HG02623 (cell line): ENCODE measurements around the gene MB.

ENCODE experiments used
- ATAC-seq: cut with Tn5 transposase; IDR thresholded peaks from one replicate; pipeline ENCODE4 v1.9.1; 2021; ENCODE audit warnings: moderate library complexity; ENCODE audit not compliant: unreplicated experiment

The MB gene

DNA sequence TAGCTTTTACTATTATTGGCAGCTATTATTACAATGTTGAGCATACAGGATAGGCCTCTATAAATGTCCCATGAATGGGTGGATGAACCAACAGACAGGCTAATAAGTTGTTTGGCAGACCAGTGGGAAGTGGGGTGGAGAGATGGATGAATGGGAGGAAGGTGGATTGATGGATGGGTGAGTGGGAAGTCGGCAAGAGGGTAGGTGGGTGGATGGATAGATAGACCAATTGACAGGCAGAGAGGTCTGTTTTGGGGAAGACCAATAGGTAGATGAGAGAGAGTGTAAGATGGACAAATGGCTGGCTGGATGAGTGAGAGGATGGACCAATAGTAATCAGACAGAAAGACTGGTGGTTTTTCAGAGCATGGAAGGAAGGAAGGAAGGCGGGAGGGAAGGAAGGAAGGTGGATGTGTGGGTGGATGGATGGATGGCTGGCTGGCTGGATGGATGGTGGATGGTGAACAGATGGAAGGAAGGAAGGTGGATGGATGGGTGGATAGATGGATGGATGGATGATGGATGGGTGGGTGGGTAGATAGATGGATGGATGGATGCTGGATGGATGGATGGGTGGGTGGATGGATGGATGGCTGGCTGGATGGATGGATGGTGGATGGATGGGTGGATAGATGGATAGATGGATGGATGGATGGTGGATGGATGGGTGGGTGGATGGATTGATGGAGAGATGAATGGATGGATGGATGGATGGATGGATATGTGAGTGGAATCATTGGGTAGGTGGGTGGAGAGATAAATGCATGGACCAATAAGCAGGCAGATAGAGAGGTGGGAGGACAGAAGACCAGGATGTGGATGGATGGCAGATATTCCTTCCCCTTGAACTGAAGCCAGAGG, 39.1 kb downstream of the MB start:
- ATAC-seq = no peak

DNA sequence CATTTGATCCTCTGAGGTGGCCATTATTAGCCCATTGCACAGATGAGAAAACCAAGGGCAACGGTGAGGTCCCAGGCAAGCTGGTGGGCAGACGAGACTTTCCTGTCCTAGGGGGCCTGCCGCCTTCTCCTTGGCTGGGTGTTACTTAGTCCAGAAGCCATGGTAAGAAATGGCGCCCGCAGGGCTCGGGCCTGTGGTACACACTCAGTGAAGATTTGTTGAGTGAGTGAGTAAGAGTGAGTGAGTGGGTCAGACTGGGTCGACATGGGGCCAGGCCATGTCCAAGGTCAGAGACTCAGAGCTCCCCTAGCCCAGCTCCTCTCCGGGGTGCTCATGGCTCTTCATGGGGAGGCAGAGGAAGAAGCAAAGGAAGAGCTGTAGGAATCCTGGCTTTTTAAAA, 40.5 kb downstream of the MB start:
- ATAC-seq = no peak

DNA sequence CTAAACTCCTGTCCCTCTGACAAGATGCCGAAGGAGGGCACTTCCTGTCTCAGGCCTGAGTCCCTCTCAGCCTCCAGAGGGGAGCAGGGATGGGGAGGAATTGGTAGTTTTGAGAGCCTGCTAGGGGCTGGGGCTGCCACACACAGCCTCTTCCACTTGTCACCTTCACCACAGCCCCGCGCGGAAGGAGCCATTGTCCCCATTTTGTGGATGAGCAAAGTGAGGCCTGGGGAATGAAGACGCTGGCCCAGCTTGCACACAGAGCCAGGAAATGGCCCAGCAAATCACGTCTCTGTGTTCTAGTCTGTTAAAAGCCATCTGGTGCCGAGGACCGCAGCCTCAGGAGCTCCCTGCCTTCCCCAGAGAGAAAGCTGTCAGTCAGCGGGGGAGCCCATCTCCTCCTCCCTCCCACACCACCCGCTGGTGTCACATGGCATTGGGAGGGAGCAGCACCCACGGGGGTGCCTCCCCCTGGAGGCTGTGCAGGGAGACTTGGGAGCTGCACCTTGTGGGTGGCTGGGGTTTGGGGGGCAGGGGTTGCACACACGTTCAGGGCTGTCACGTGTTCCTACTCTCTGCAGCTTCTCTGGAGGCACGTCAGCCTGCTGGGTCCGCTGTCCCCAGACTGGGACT, 41.9 kb downstream of the MB start:
- ATAC-seq = no peak

DNA sequence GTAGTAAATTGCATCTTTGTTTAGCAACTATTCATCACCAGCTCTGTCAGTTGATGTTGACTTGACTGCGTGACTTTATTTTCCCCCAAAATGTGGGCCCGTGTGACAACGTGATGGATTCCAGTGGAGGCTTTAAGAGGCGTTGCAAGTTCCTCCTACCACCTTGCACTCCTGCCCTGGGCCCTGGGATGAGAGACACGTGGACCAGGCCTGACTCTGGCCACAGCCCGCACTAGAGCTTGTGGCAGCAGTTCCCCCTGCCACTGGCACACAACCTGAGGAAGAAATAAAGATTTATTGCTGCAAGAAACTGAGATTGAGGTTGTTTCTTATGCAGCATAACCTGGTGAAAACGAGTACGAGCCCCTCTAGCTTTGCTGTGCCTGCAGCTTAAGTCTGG, 44.6 kb downstream of the MB start:
- ATAC-seq = no peak

DNA sequence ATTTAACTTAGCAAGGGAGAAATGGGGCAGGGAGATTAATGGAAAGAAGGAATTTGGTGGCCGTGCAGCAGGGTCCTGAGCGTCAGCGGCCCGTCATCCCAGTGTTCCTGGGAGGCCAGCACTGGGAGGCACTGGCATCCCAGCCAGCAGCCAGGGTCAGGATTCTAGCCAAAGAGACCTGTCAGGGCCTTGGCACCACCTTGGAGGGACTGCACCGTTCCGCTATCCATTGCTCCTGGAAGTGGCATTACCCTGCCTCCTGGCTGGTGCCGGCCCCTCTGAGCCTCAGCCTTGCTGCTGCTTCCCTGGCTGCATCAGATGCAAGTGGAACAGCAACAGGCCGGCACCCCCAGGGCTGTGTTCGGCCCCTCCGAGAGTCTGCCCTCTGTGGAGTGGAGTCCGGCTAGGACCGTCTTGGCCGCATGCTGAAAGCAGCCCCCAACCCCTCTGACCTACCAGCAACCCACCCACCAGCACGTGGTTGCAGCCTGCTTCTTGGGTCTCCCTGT, 46.4 kb downstream of the MB start:
- ATAC-seq = no peak

DNA sequence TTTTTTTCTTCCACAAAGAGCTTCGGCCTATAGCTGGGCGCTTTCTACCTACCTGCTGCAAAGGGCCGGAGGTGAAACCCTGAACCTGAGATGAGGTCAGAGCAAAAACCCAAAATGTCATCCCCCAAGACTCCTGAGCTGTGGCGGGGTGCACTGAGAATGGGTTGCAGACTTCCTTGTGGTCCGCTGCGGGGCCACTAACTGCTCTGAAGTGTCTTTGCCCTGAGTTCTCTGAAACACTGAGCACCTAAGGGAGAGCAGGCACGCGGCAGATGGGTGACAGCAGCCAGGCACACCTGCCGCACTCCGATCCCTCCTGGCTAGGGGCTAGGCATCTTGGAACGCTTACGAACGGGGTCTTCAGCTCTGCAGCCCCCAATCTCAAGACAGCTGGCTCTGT, 47.2 kb downstream of the MB start:
- ATAC-seq = no peak

DNA sequence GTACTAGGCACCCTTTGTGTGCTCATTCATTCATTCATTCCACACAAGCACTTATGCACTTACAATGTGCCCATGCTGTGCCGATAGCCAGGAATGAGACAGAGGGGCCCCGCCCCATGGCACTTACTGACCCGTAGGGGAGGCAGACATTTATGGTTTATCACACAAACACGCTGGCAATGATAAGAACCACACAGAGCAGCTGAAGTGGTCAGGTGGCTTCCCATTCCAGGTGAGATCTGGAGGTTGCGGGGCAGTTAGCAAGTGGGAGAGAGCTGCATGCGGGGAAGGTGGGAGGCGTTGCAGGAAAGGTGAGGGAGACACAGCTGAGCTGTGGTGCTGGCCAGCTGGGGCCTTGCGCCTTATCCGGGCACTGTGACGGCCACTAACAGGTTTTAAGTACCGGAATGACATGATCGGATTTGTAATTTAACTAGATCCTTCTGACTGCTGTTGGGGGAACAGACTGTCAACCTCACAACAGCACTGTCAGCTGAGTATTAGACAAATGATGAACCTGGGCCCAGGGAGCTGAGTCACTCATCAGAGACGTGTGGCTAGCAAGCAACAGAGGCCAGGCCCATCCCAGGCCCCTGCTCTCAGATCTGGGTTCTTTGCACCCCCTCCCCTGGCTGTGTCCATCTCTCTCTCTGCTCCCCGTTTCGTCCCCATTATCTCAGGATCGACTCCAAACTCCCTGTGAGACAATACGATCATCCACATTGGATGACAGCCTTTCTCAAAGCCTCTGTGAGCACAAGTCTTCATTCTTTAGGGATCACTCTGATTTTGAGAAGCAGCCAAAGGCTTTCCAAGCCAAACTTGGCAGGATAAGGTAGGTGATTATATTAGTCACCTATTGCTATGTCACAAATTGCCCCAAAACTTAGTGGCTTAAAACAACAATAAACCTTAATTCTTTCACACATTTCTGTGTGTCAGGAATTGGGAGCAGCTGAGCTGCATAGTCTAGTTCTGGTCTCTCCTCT, 48.1 kb downstream of the MB start:
- ATAC-seq = no peak

DNA sequence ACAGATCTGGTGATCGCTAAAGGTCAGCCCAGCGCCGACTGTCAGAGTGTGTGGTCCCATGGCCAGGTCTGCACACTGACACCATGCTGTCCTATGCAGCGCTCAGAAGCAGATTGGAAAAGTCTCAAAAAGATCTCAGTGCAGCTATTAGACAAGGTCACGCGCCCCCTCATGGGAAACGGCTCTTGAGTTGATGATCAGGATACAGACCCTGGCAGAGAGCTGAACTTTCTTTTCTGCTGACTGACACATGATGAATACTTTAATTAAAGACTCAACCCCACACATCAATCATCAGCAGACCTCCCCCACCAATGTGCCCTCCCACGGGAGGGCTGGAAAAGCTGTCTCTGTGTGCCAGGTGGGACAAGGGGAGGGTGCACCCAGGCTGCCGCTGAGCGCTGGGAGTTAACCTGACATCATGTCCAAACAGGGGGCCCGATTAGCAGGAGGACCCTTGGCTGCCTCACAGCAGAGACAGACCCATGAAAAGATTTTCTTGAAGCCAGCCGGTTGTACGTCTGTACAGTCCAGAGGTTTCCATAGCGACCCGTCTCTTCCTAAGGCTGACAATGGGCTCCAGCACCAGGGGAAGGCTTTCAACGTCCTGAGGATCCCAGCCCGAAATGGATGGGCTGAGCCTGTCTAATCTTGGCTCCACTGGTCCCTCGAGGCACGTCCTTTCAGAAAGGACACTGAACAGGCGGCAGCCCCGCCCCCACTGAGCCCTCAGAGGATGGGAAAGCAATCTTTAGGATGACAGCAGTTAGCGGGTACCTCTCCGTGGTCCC, 49.6 kb downstream of the MB start:
- no peak for ATAC-seq

DNA sequence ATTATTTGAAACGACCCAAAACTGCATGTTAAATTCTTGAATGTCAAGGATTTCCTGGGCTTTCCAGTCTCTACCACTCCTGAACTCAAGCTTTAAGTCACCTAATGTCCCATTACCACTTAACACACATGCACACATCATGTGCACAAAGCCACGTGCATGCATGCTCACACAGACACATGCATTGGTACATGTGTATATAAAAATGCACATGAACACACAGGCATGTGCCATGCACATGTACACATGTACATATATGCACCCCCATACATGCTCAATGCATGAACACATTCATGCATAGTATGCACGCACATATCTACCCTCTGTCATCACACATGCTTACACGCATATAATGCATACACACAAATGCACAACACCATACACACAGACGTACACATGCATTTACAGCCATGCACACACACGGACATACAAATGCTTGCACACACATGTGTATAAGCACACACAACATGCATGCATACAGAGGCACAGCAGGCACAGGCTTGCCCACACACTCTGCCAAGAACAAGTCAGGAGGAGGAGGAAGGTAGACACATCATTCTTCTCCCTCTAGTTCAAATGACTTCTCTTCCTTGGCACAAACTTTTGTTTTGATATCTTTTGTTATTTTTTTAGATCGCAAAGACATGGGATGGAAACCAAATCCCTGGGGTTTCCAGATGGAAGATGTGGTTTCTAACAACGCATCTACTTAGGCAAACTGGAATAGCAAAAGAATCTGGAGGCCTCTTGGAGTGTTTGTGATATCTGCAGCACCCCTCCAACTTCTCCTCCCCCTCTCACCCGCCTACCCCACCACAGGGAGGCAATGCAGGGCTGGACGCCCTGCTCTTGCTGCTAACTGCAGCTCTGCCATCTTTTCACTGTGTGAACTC, 51.9 kb downstream of the MB start:
- no peak for ATAC-seq

DNA sequence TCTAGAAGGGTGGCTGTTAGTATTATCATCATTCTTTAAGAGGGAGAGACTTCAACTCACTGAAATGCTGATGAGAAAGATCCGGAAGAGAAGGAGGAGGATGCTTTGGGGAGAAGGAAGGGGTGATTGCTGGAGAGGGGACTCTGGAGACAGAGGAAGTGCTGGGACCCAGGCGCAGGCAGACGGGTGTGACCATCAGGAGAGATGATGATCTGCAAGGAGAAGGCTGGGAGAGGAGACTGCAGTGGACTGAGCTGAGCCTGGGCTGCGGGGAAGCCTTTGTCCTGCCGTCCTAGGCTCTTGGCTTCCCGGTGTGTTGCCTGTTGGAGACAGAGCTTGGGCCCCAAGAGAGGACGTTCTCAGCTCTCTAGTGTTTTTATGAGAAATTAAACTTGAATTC, 53.9 kb downstream of the MB start:
- ATAC-seq = no peak

DNA sequence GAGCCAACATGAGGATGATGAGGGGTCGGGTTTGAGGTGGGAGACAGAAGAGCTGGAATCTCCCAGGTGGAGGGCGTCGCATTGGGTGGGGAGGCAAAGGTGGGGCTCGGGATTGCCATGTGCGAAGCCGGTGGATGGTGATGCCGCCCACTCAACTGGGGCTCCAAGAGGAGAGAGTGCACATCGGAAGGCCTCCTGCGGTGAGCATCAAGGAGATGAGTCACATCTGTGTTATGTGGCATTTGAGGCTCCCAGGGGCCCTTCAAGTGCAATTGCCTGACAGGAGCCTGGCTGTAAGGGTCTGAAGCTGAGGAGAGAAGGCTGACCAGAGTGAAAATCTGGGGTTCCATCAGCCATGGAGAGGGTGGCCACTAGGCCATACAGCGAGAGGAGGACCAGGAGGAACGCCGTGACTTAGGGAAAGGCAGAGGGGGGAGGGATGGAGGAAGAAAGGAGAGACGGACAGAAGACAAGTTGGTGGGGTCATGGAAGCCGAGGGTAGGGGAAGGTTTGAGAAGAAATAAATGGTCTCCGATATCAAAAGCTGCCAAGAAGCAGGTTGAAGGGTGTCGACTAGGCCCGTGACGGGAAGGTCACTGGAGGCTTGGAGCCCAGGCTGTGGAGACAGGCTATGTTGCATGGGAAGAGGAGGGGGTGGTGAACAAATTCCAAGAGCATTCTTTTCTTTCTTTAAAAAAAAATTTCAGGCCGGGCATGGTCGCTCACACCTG, 55.2 kb downstream of the MB start:
- ATAC-seq = no peak

DNA sequence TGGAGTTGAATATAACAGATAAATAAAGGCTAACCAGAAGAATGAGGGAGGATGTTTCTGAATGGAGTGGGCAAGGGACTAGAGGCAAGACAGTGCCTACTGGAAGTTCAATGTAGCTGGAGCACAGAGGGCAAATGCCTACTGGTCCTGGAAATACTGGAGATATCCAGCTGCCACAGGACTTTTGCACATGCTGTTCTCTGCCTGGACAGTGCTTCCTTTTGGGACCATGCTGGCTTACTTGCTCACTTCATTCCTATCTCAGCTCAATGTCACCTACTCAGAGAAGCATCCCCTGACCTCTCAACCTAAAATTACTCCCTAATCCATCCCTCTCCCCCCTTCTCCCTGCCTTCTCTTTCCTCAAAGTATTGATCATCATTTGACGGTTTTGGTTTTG, 56.3 kb downstream of the MB start:
- no peak for ATAC-seq

DNA sequence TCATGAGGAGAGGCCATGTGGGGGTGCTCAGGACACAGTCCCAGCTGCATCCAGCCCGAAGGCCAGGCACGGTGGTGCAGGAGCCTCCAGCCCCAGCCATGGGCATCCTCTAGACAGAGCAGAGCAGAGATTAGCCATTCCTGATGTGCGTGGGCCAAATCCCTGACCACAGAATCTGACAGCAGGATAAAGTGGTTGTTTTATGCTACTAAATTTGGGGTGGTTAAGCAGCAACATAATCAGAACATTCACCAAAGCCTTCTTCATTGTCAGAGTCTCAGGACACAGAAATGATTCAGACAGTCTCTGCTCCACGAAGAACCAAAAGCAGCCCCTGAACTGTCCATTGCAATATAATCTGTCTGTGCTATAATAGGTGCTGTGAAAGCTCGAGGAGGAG, 56.8 kb downstream of the MB start:
- no peak for ATAC-seq

DNA sequence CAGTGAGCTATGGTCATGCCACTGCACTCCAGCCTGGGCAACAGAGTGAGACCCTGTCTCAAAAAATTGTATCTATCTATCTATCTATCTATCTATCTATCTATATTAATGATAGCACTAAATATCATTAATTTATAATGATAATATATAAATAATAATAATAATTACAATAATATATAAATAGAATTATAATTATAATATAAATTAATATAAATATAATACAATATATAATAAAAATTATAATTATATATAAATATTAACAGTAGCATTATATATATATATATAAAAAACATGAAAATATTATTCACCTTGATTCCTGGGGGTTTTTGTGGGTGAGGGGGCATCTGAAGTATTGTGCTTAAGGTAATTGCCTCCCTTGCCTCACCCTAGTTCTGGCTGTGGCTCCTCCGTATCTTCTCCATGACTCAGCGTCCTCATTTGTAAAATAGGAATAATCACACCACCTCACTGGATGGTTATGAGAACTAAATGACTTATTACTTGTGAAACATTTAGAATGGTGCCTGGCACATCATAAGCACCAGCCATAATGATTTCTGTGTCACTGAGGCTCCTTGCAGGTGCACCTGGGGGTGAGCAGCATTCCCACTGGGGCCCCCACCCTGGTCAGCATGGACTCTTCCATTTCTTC, 57.6 kb downstream of the MB start:
- ATAC-seq = no peak

DNA sequence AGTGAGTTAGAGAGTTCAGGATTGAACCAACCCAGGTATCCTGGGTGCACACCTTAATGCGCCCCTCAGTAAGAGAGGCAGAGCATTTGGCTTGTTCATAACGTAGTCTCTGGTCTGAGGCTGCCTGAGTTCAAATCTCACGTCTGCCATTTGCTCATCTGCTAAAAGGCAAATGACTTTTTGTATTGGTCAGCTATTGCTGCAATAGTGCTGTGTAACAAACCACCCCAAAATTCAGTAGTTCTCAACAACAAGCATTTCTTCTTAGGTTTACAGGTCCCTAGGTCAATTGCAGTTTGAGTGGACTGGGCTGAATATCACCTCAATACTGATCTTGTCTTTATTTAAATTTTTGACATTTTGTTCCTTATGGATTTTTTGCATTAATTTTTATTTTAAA, 58.4 kb downstream of the MB start:
- ATAC-seq = no peak

DNA sequence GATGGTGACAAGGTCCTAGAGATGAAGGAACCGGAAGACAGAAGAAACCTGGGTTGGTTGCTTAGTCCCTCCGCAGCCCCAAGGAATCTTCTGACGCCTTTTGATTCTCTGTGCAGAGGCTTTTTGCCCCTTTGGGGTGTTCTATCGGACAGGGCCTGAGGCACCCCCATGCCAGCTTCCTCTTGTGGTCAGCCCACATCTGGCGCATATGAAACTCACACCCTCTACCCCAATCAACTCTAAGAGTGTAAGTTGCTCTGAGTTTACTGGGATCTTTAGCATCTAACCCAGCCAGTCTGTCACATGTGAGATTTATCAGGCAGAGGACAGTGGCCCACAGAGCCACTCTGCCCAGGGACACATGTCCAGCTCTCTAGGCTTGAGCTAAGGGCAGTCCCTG, 59.1 kb downstream of the MB start:
- ATAC-seq = no peak
